ENCODE measurements around the gene PRDM8.

PRDM8 gene

GRCh38 chr4:80182237-80182866, 15.0 kb upstream of the PRDM8 start:
- ATAC-seq (ENCODE audit: low read depth), result no peak
- Histone ChIP-seq H3K9me3 (ENCODE audit: severe bottlenecking) (no peaks in the 10 kb centered on the region), H3K27me3 (ENCODE audit: insufficient read depth, poor library complexity, severe bottlenecking) (no peaks in the 10 kb centered on the region), H3K4me1 (ENCODE audit: insufficient read depth, poor library complexity, severe bottlenecking) (peaks cover 18% of the 10 kb centered on the region), H3K36me3 (ENCODE audit: low read depth) (no peaks in the 10 kb centered on the region), H3K27ac (ENCODE audit: poor library complexity, severe bottlenecking) (no peak overlapping the region), H3K4me3 (ENCODE audit: severe bottlenecking) (no peak overlapping the region)
- TF ChIP-seq CTCF (IDR thresholded peaks at IDR 0.05; ENCODE audit: poor library complexity, severe bottlenecking), result no peak
- no peak for DNase-seq (ENCODE audit: low spot score)

- Histone ChIP-seq H3K4me1 (ENCODE audit: insufficient read depth, poor library complexity, severe bottlenecking) (peaks cover 18% of the 10 kb centered on the region), H3K9me3 (ENCODE audit: severe bottlenecking) (no peaks in the 10 kb centered on the region), H3K27me3 (ENCODE audit: insufficient read depth, poor library complexity, severe bottlenecking) (no peaks in the 10 kb centered on the region), H3K27ac (ENCODE audit: poor library complexity, severe bottlenecking) (peak overlapping the region; percentile 22), H3K4me3 (ENCODE audit: severe bottlenecking) (peak overlapping the region; percentile 53), H3K36me3 (ENCODE audit: low read depth) (no peaks in the 10 kb centered on the region)
- ATAC-seq (ENCODE audit: low read depth) (peak; percentile 66), DNase-seq (ENCODE audit: low spot score) (no peak)
- TF ChIP-seq CTCF (IDR thresholded peaks at IDR 0.05; ENCODE audit: poor library complexity, severe bottlenecking), result no peak
Observed at GRCh38 chr4:80183250-80184052, 13.9 kb upstream of the PRDM8 start.

GRCh38 chr4:80184053-80184824, 13.1 kb upstream of the PRDM8 start:
- Histone ChIP-seq H3K9me3 (ENCODE audit: severe bottlenecking) (no peaks in the 10 kb centered on the region), H3K27ac (ENCODE audit: poor library complexity, severe bottlenecking) (peak overlapping the region; percentile 22), H3K36me3 (ENCODE audit: low read depth) (no peaks in the 10 kb centered on the region), H3K4me3 (ENCODE audit: severe bottlenecking) (peak overlapping the region; percentile 53), H3K4me1 (ENCODE audit: insufficient read depth, poor library complexity, severe bottlenecking) (peaks cover 18% of the 10 kb centered on the region), H3K27me3 (ENCODE audit: insufficient read depth, poor library complexity, severe bottlenecking) (no peaks in the 10 kb centered on the region)
- TF ChIP-seq CTCF (IDR thresholded peaks at IDR 0.05; ENCODE audit: poor library complexity, severe bottlenecking), result peak; percentile 98
- DNase-seq (ENCODE audit: low spot score), result peak; percentile 81
- ATAC-seq (ENCODE audit: low read depth), result peak; percentile 89

- H3K36me3 ChIP-seq (ENCODE audit: low read depth), result no peaks in the 10 kb centered on the region
- ATAC-seq (ENCODE audit: low read depth) (no peak), DNase-seq (ENCODE audit: low spot score) (no peak)
- peak overlapping the region; percentile 22 for H3K27ac ChIP-seq (ENCODE audit: poor library complexity, severe bottlenecking)
- H3K4me1 ChIP-seq (ENCODE audit: insufficient read depth, poor library complexity, severe bottlenecking), result peaks cover 18% of the 10 kb centered on the region
- TF ChIP-seq CTCF (IDR thresholded peaks at IDR 0.05; ENCODE audit: poor library complexity, severe bottlenecking), result no peak
- H3K9me3 ChIP-seq (ENCODE audit: severe bottlenecking), result no peaks in the 10 kb centered on the region
- no peaks in the 10 kb centered on the region for H3K27me3 ChIP-seq (ENCODE audit: insufficient read depth, poor library complexity, severe bottlenecking)
- peak overlapping the region; percentile 53 for H3K4me3 ChIP-seq (ENCODE audit: severe bottlenecking)
Observed at GRCh38 chr4:80184825-80185756, 12.2 kb upstream of the PRDM8 start.
